KMS-11 (cell line): Measurements from ENCODE around the gene SCGB1C2.

Experiments
- H2AFZ ChIP-seq: fragments of 200-600 bp; sonication (generic); 2 replicates; pipeline ENCODE4 v1.6.1; 2016; ENCODE audit warnings: antibody characterized with exemption, mixed run types, low read depth
- H3K27ac ChIP-seq: fragments of 200-600 bp; sonication (generic); 2 replicates; pipeline ENCODE4 v1.6.1; 2016; ENCODE audit warnings: mild to moderate bottlenecking, mixed run types
- H3K27me3 ChIP-seq: fragments of 200-600 bp; sonication (generic); 2 replicates; pipeline ENCODE4 v1.6.1; 2017; ENCODE audit warnings: mild to moderate bottlenecking, low read depth, mixed run types, moderate library complexity; ENCODE audit not compliant: insufficient read depth
- H3K36me3 ChIP-seq: fragments of 200-600 bp; sonication (generic); 2 replicates; pipeline ENCODE4 v1.6.1; 2017; ENCODE audit warnings: mild to moderate bottlenecking, mixed run types; ENCODE audit not compliant: insufficient read depth
- H3K4me1 ChIP-seq: fragments of 200-600 bp; sonication (generic); 2 replicates; pipeline ENCODE4 v1.6.1; 2016; ENCODE audit warnings: mild to moderate bottlenecking, low read depth, mixed run types; ENCODE audit not compliant: poor library complexity, severe bottlenecking
- H3K4me2 ChIP-seq: fragments of 200-600 bp; sonication (generic); 2 replicates; pipeline ENCODE4 v1.7.0; 2016; ENCODE audit warnings: mild to moderate bottlenecking, mixed run types
- H3K4me3 ChIP-seq: fragments of 200-600 bp; sonication (generic); IDR thresholded peaks from 2 replicates; pipeline ENCODE4 v1.6.1; 2017; ENCODE audit warnings: low read depth, low read length, mixed read lengths; ENCODE audit not compliant: insufficient read depth
- H3K79me2 ChIP-seq: fragments of 200-600 bp; sonication (generic); 2 replicates; pipeline ENCODE4 v1.6.1; 2016; ENCODE audit warnings: low read depth, mixed run types; ENCODE audit not compliant: insufficient read depth
- H3K9ac ChIP-seq: fragments of 200-600 bp; sonication (generic); 2 replicates; pipeline ENCODE4 v1.6.1; 2016; ENCODE audit warnings: mild to moderate bottlenecking, mixed run types
- H4K20me1 ChIP-seq: fragments of 200-600 bp; sonication (generic); 2 replicates; pipeline ENCODE4 v1.6.1; 2016; ENCODE audit warnings: mild to moderate bottlenecking, mixed run types; ENCODE audit not compliant: insufficient read depth
- CTCF ChIP-seq: fragments of 200-600 bp; sonication (generic); conservative IDR thresholded peaks from 2 replicates; pipeline ENCODE4 v1.6.1; 2017; ENCODE audit warnings: low read depth, mild to moderate bottlenecking, antibody characterized with exemption, low read length, moderate library complexity, mixed read lengths

Gene SCGB1C2

GRCh38 chr17:146983-147761, 9.8 kb downstream of the SCGB1C2 start:
- Histone ChIP-seq H2AFZ (no peak overlapping the region), H3K27ac (no peak overlapping the region), H3K4me1 (peaks cover 4% of the 10 kb centered on the region), H3K79me2 (no peaks in the 10 kb centered on the region), H3K9ac (no peak overlapping the region), H3K4me2 (no peak overlapping the region), H4K20me1 (no peaks in the 10 kb centered on the region), H3K36me3 (no peaks in the 10 kb centered on the region), H3K27me3 (peaks cover 11% of the 10 kb centered on the region; the same call in 1 of the 2 replicates), H3K4me3 (no peak overlapping the region)
- TF ChIP-seq CTCF = no peak

DNA sequence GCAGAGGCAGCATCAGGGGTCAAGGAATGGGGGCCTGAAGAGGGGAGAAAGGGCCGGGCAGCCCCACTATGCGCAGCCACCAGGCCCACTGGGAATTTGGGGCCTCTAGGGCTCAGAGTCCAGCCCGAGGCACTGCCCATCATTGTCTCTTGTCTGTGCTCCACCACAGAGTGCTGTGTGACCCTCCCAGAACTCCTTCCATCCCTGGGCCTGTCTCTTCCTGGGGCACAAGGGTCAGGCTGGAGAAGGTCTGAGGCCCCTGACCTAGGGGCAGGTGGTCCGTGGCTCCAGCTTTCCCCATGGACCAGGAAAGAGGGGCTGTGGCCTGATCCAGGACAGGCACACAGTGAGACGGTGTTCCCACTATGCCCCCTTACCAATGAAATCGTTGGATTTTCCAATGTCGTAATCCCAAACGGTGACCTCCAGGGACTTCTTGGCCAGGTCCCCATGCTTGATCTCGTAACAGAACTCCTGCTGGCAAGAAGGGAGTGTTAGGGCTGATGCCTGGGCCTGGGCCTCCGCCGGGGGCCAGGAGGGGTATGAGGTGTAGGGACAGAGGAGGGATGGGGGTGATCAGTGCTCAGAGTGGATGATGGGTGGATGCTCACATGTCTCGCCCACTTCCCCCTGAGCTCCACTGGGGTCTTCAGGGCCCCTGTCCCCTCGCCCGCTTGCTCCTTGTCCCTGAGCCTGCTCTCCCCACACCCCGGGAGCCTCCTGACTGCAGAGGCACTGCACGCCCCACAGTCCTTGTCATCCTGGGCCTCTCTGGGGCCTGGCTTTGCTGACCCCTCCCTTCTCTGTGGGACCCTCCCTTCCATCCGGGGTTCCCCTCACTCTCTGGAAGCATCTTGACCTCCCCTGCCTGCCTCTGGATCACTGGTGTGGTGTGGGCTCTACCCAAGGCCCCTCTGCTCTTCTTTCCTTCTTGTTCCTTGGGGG, 10.7 kb downstream of the SCGB1C2 start:
- Histone ChIP-seq H3K4me3 (no peak overlapping the region), H3K4me2 (no peak overlapping the region), H3K27ac (no peak overlapping the region), H3K4me1 (peaks cover 4% of the 10 kb centered on the region), H4K20me1 (no peaks in the 10 kb centered on the region), H3K9ac (no peak overlapping the region), H2AFZ (no peak overlapping the region), H3K27me3 (peaks cover 13% of the 10 kb centered on the region; the same call in 1 of the 2 replicates), H3K79me2 (no peaks in the 10 kb centered on the region), H3K36me3 (no peaks in the 10 kb centered on the region)
- TF ChIP-seq CTCF = no peak

GRCh38 chr17:148757-149156, 11.4 kb downstream of the SCGB1C2 start:
- Histone ChIP-seq H3K4me1 (no peaks in the 10 kb centered on the region), H2AFZ (no peak overlapping the region), H3K27me3 (peaks cover 10% of the 10 kb centered on the region; the same call in 1 of the 2 replicates), H3K4me3 (no peak overlapping the region), H3K36me3 (no peaks in the 10 kb centered on the region), H3K9ac (no peak overlapping the region), H3K4me2 (no peak overlapping the region), H3K79me2 (no peaks in the 10 kb centered on the region), H4K20me1 (no peaks in the 10 kb centered on the region), H3K27ac (no peak overlapping the region)
- TF ChIP-seq CTCF = no peak

- TF ChIP-seq CTCF = no peak
- no peak overlapping the region for H3K4me2 ChIP-seq
- no peaks in the 10 kb centered on the region for H3K36me3 ChIP-seq
- H3K79me2 ChIP-seq = no peaks in the 10 kb centered on the region
- no peak overlapping the region for H3K9ac ChIP-seq
- no peaks in the 10 kb centered on the region for H3K4me1 ChIP-seq
- H3K27ac ChIP-seq = no peak overlapping the region
- H3K27me3 ChIP-seq = peaks cover 10% of the 10 kb centered on the region; the same call in 1 of the 2 replicates
- H4K20me1 ChIP-seq = no peaks in the 10 kb centered on the region
- no peak overlapping the region for H2AFZ ChIP-seq
- no peak overlapping the region for H3K4me3 ChIP-seq
Observed at GRCh38 chr17:149231-149630, 11.9 kb downstream of the SCGB1C2 start.
